ENCODE data around the gene AUTS2. TPM values are rescaled to one million over a fixed set of nuclear protein-coding genes. Genes with fewer than 3 reads are reported as not detected.

Gene AUTS2
- total and polyA plus RNA-seq, 2 of the 8 experiments (the other 6 are each of a cell fraction or from before 2014, with no cell fraction given): 25.9 to 101 TPM

DNA sequence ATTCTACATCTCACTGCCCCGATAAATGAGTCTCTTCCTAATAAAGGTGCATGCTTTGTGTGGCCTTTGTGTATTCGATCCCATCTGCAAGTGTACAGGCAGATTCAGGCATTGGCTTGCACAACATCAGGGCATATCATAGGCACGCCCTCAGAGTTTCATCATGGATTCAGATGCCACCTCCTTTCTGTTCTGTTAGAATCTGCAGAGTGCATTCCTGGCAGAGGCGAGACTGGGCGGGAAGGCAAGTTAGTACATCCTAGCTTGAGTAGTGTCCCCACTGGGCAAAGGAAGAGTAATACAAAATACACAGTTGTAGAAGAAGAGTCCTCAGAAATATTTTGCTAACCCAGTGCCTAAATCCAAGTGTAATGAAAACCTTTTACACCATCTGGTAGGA is 1187.2 kb downstream of the AUTS2 start:
- TF ChIP-seq JUND (IDR thresholded peaks at IDR 0.05; ENCODE audit: low read length) (no peak), CHD2 (IDR thresholded peaks at IDR 0.05; ENCODE audit: low read length) (no peak), SP4 (IDR thresholded peaks at IDR 0.05; ENCODE audit: low read length) (no peak), RAD21 (IDR thresholded peaks at IDR 0.05 in 1 of 2, conservative IDR thresholded peaks at IDR 0.05 in 1 of 2; ENCODE audit: low read depth in 2 of 2, low read length in 2 of 2) (no peak), CHD1 (IDR thresholded peaks at IDR 0.05; ENCODE audit: low read depth, low read length) (no peak), SP1 (IDR thresholded peaks at IDR 0.05; ENCODE audit: low read depth, low read length) (no peak), CBX8 (IDR thresholded peaks at IDR 0.05; ENCODE audit: borderline replicate concordance, low read depth, low read length) (no peak), POU5F1 (IDR thresholded peaks at IDR 0.05; ENCODE audit: low read depth, low read length) (no peak), HDAC2 (IDR thresholded peaks at IDR 0.05; ENCODE audit: borderline replicate concordance in 1 of 2, low read depth in 2 of 2, low read length in 2 of 2) (no peak), CBX5 (IDR thresholded peaks at IDR 0.05; ENCODE audit: low read depth, low read length) (no peak), SP2 (IDR thresholded peaks at IDR 0.05; ENCODE audit: low read length) (no peak), NANOG (IDR thresholded peaks at IDR 0.05; ENCODE audit: insufficient read depth, low read depth, low read length, poor library complexity, severe bottlenecking) (no peak), TAF7 (optimal IDR thresholded peaks at IDR 0.05; ENCODE audit: borderline replicate concordance, low read depth, low read length) (no peak), CREB1 (IDR thresholded peaks at IDR 0.05) (no peak)
- no peak overlapping the region for H3K4ac ChIP-seq (replicated peaks; ENCODE audit: insufficient read length, low read depth, low read length)
- FAIRE-seq (no peak), DNase-seq (ENCODE audit: low read depth in 1 of 2, low spot score in 2 of 2) (no peak)
- peaks cover 56 to 97% (median 80%) of the 10 kb centered on the region in 4 experiments for H3K36me3 ChIP-seq (ENCODE audit: control insufficient read depth in 2 of 4, insufficient read depth in 4 of 4, low read length in 3 of 4)
- POLR2A ChIA-PET (ENCODE audit: partially characterized antibody): interaction anchor here (1.2 kb wide), 1 partner anchor 15 kb away, joined by 3 read pairs; no protein-coding TSS in a partner anchor
- H3K23me2 ChIP-seq (ENCODE audit: low read depth, low read length): no peaks in the 10 kb centered on the region
- H2AFZ ChIP-seq (ENCODE audit: low read length): no peak overlapping the region
- no peak overlapping the region for H3K9ac ChIP-seq (replicated peaks in 1 of 4; ENCODE audit: extremely low read depth in 1 of 4, low read depth in 3 of 4, low read length in 3 of 4)
- no peak overlapping the region for H3K18ac ChIP-seq (ENCODE audit: extremely low read depth, low read length)
- H3K27me3 ChIP-seq (replicated peaks in 1 of 4; ENCODE audit: control insufficient read depth in 3 of 4, extremely low read depth in 1 of 4, insufficient read depth in 3 of 4, low read length in 3 of 4): no peaks in the 10 kb centered on the region
- H3K4me1 ChIP-seq (replicated peaks in 1 of 4; ENCODE audit: control insufficient read depth in 3 of 4, insufficient read depth in 4 of 4, low read length in 3 of 4): no peaks in the 10 kb centered on the region; a peak in 1 of 7 replicates
- H4K5ac ChIP-seq (ENCODE audit: insufficient read length, low read depth, low read length): no peak overlapping the region
- no peak overlapping the region for H3K23ac ChIP-seq (ENCODE audit: insufficient read length)
- H3K27ac ChIP-seq (ENCODE audit: low read depth, low read length): no peak overlapping the region
- H3K4me2 ChIP-seq (ENCODE audit: insufficient read depth in 1 of 2, low read depth in 2 of 2, low read length in 2 of 2): no peak overlapping the region
- no peak overlapping the region for H2AK5ac ChIP-seq (ENCODE audit: low read depth, low read length)
- H3K79me1 ChIP-seq (ENCODE audit: low read depth, low read length): peaks cover 2% of the 10 kb centered on the region; the same call in 1 of the 2 replicates
- no peak overlapping the region for H3K14ac ChIP-seq (ENCODE audit: insufficient read length)
- H2BK120ac ChIP-seq (replicated peaks; ENCODE audit: low read depth, low read length): no peak overlapping the region
- no peak overlapping the region for H4K91ac ChIP-seq (replicated peaks; ENCODE audit: insufficient read length, low read length)
- H3K79me2 ChIP-seq (ENCODE audit: control insufficient read depth in 1 of 2, insufficient read depth in 2 of 2, low read length in 2 of 2): peaks cover 0 to 2% of the 10 kb centered on the region in 2 experiments; a peak in 1 of 4 replicates
- no peak overlapping the region for H4K8ac ChIP-seq (ENCODE audit: extremely low read depth, insufficient read depth, low read length)
- no peak overlapping the region for H2BK20ac ChIP-seq (ENCODE audit: low read length)
- H4K20me1 ChIP-seq (replicated peaks in 1 of 2; ENCODE audit: control insufficient read depth in 1 of 2, insufficient read depth in 2 of 2, low read length in 2 of 2): peaks cover 0 to 8% of the 10 kb centered on the region in 2 experiments
- H2BK12ac ChIP-seq (ENCODE audit: low read depth, low read length): no peak overlapping the region
- H3K9me3 ChIP-seq (ENCODE audit: insufficient read depth in 2 of 2, low read depth in 1 of 2, low read length in 1 of 2): no peaks in the 10 kb centered on the region
- no peak overlapping the region for H3K56ac ChIP-seq (replicated peaks; ENCODE audit: insufficient read length, low read depth, low read length)
- CTCF ChIA-PET (ENCODE audit: partially characterized antibody): interaction anchor here (6.3 kb wide), 1 partner anchor 10 kb away, joined by 46 read pairs; no protein-coding TSS in a partner anchor
- H3K4me3 ChIP-seq (ENCODE audit: extremely low read depth in 1 of 4, insufficient read depth in 2 of 4, low read depth in 3 of 4, low read length in 4 of 4): no peak overlapping the region
- no peak overlapping the region for H2BK5ac ChIP-seq (ENCODE audit: low read depth, low read length)
- WGBS, 2 experiments (ENCODE audit: extremely low coverage in 1 of 2, insufficient coverage in 1 of 2, insufficient read length in 1 of 2, insufficient replicate concordance in 2 of 2, low coverage in 1 of 2, low lambda C conversion rate in 2 of 2, missing lambda C conversion rate in 1 of 2): 93% methylated on average over 5 of the region's 5 CpGs; no CpG with 5 or more reads in 1 of the 2 experiments
- no peak overlapping the region for H2BK15ac ChIP-seq (ENCODE audit: low read length)
